Measurements from ENCODE around the gene GOSR1. TPM values are rescaled to one million over a fixed set of nuclear protein-coding genes. Genes with fewer than 3 reads are reported as not detected.

The GOSR1 gene
- total and polyA plus RNA-seq, 8 donors, result 11.7 to 30.1 (median 24.7) TPM

DNA sequence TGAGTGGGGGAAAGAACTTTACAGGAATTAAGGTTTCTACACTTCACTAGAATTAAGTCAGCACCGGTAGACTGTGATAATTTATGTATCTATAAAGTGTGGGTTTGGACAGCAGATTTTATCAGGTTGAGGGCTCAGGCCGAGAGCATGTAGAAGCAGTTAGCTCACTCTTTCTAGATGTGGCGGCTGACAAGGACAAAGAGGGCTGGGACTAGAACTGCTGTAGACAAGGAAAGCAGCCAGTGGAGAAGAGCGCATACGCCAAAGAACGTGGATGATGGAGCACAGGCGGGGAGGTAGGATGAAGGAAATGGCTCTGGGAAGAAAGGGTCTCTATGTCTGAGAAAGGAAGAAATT is 504 bp upstream of the GOSR1 start:
- WGBS, 2 donors, result 10 to 14% methylated on average over 7 of the region's 7 CpGs
- peak; percentile 18 to 44 (median 24) for ATAC-seq

DNA sequence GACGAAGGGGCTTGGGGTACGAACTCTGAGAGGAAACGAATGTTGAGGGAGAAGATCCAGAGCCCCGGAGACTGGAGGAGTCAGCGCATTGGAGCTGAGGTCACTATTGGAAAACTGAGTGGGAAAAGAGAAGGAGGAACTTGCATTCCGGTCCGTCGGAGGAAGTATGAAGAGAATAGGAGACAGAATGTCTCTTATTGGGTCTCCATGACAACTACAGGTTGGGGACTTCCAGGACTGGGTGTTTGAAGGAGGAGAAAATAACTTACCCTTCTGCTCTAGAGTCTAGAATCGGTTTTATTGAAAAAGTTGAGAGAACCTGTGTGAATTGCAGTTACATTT is 537 bp downstream of the GOSR1 start:
- intact Hi-C loops (cut with DNase I), result no loop called here
- Histone ChIP-seq H3K27ac (peak overlapping the region; percentile 82 to 90 (median 86)), H3K4me3 (peak overlapping the region; percentile 74 to 95 (median 86)), H3K9me3 (no peaks in the 10 kb centered on the region), H3K27me3 (no peaks in the 10 kb centered on the region), H3K36me3 (peaks cover 0 to 26% (median 4%) of the 10 kb centered on the region in 3 donors), H3K4me1 (peaks cover 0 to 10% (median 8%) of the 10 kb centered on the region in 3 donors)
- TF ChIP-seq, protein P1, sequence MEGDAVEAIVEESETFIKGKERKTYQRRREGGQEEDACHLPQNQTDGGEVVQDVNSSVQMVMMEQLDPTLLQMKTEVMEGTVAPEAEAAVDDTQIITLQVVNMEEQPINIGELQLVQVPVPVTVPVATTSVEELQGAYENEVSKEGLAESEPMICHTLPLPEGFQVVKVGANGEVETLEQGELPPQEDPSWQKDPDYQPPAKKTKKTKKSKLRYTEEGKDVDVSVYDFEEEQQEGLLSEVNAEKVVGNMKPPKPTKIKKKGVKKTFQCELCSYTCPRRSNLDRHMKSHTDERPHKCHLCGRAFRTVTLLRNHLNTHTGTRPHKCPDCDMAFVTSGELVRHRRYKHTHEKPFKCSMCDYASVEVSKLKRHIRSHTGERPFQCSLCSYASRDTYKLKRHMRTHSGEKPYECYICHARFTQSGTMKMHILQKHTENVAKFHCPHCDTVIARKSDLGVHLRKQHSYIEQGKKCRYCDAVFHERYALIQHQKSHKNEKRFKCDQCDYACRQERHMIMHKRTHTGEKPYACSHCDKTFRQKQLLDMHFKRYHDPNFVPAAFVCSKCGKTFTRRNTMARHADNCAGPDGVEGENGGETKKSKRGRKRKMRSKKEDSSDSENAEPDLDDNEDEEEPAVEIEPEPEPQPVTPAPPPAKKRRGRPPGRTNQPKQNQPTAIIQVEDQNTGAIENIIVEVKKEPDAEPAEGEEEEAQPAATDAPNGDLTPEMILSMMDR (IDR thresholded peaks at IDR 0.05), result no peak
- DNase-seq (no peak), ATAC-seq (peak; percentile 4 to 34 (median 14)), FAIRE-seq (no peak)
- WGBS, 2 donors, result 0 to 1% methylated on average over 9 of the region's 9 CpGs

More for the DNA sequence above, 504 bp upstream of the GOSR1 start:
- Histone ChIP-seq H3K36me3 (peaks cover 0 to 15% (median 0%) of the 10 kb centered on the region in 3 donors), H3K4me1 (peaks cover 0 to 10% (median 8%) of the 10 kb centered on the region in 3 donors), H3K27ac (peak overlapping the region in 3 of 4 donors; percentile 82 to 90 (median 88)), H3K4me3 (peak overlapping the region in 3 of 4 donors; percentile 74 to 95 (median 94)), H3K9me3 (no peaks in the 10 kb centered on the region), H3K27me3 (no peaks in the 10 kb centered on the region)
- TF ChIP-seq, protein P1 (IDR thresholded peaks at IDR 0.05), result no peak
- peak in 2 of 6 donors; percentile 15 to 16 for DNase-seq
- intact Hi-C loops (cut with DNase I), result no loop called here
- FAIRE-seq, result no peak

DNA sequence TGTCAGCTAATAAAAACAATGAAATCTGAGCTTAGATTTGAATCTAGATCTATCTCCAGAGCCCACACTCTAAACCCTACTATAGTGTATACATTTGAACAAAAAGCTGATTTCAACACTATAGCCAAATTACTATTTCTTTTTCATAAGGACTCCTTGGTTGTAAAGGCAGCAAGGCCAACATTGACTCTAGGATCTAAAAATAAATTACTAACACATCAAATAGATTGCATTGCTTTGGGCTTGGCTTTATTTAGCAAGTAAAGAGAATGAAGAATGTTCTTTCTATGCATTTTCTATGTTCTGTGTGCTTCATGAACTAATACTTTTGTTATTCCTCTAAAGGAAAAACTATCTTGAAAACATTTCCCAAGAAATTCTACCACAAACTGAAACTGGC is 5.3 kb downstream of the GOSR1 start:
- no peaks in the 10 kb centered on the region for H3K27me3 ChIP-seq
- intact Hi-C loops (cut with DNase I), result no loop called here
- H3K4me3 ChIP-seq, result no peak overlapping the region
- H3K36me3 ChIP-seq, result peaks cover 8 to 61% (median 27%) of the 10 kb centered on the region in 3 donors
- no peak for FAIRE-seq
- H3K9me3 ChIP-seq, result no peaks in the 10 kb centered on the region
- no peak for DNase-seq
- ATAC-seq, result no peak
- TF ChIP-seq, protein P1 (IDR thresholded peaks at IDR 0.05), result no peak
- H3K4me1 ChIP-seq, result peaks cover 0 to 10% (median 8%) of the 10 kb centered on the region in 3 donors
- H3K27ac ChIP-seq, result no peak overlapping the region

DNA sequence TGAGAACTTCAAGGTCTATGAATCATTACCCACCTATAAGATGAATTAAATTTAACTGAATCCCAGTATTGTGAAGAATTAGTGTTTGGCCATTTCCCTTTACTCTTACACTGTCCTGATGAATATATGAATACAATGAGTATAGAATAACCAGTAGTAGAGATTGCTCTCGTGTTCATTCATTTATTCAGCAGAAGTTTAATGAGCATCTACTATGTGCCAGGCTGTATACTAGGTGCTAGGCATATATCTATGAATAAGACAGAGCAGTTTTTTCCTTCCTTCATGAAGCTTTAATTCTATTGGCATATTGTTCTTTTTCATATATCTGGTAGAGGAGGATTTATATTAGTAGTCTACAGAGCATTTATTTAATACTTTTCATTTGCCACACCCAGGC is 6.0 kb downstream of the GOSR1 start:
- TF ChIP-seq, protein P1 (IDR thresholded peaks at IDR 0.05), result no peak
- FAIRE-seq (no peak), DNase-seq (no peak), ATAC-seq (no peak)
- WGBS, 2 donors, result 93 to 100% methylated on average over 1 of the region's 1 CpG
- intact Hi-C loops (cut with DNase I), result no loop called here
- no peaks in the 10 kb centered on the region for H3K9me3 ChIP-seq
- H3K27me3 ChIP-seq, result no peaks in the 10 kb centered on the region
- no peak overlapping the region for H3K27ac ChIP-seq
- no peak overlapping the region for H3K4me3 ChIP-seq
- H3K36me3 ChIP-seq, result peaks cover 8 to 61% (median 27%) of the 10 kb centered on the region in 3 donors
- peaks cover 0 to 8% (median 7%) of the 10 kb centered on the region in 3 donors for H3K4me1 ChIP-seq

DNA sequence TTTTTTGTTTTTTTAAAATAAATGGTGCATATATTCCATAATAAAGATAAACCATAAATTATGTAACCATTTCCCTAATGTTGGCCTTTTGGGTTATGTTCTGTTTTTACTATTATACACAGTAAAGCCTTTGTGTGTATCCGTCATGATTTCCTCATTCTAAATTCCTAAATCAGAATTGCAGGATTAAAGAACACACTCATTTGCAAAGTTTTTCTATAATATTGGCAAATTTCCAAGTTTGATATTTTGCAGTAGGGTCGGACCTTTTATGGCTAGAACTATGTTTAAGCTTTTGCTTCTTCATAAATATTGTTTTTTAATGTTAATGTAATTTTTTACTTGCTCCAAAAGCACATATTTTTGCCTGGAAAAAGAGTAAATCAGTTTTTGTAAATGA is 16.6 kb downstream of the GOSR1 start:
- H3K4me1 ChIP-seq, result no peaks in the 10 kb centered on the region
- 54 to 59% methylated on average over 2 of the region's 2 CpGs for WGBS, 2 donors
- H3K36me3 ChIP-seq, result peaks cover 0 to 63% (median 32%) of the 10 kb centered on the region in 3 donors
- TF ChIP-seq, protein P1 (IDR thresholded peaks at IDR 0.05), result no peak
- intact Hi-C loops (cut with DNase I), result no loop called here
- DNase-seq (no peak), FAIRE-seq (peak; percentile 72), ATAC-seq (no peak)
- no peak overlapping the region for H3K4me3 ChIP-seq
- no peaks in the 10 kb centered on the region for H3K27me3 ChIP-seq
- no peak overlapping the region for H3K27ac ChIP-seq
- no peaks in the 10 kb centered on the region for H3K9me3 ChIP-seq

Measured in pancreas (tissue), 10 donors.